ENCODE measurements around the gene ADNP2.

DNA sequence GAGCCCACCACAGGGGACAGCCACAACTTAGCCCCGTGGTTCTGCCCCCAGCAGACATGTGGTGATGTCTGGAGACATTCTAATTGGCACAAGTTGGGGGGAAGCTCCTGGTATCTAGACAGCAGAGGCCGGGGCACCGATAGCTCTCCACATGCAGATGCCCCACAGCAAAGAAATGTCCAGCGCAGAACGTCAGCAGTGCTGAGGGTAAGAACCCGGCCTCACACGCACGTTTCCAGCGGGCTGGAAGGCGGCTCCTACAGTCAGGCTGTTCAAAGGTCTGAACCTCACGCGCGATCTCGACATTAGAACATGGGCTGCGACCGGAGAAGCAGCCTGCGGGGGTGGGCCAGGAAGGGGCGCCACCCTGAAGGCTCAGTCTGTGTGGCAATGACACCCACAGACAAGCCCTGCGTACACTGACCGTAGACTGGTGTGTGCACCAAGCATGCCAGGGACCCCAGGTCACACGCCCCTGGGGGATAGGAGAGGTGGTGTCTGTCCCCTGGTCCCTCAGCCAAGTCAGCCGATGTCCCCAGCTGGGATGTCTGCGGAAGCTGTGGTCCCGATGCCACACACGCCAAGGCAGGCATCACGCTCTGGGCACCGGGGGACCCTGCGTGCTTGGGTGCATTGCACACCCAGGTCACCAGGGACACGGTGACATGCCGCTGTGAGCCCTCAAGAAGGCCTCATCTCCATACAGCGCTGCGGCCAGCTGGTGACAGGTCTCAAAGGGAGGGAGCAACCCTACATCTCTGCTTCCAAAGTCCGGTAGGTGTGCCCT, 71.9 kb downstream of the ADNP2 start:
- TF ChIP-seq POLR2AphosphoS5 (IDR thresholded peaks at IDR 0.05) (no peak), POLR2A (IDR thresholded peaks at IDR 0.05) (no peak)
- TF ChIP-seq, protein P1, sequence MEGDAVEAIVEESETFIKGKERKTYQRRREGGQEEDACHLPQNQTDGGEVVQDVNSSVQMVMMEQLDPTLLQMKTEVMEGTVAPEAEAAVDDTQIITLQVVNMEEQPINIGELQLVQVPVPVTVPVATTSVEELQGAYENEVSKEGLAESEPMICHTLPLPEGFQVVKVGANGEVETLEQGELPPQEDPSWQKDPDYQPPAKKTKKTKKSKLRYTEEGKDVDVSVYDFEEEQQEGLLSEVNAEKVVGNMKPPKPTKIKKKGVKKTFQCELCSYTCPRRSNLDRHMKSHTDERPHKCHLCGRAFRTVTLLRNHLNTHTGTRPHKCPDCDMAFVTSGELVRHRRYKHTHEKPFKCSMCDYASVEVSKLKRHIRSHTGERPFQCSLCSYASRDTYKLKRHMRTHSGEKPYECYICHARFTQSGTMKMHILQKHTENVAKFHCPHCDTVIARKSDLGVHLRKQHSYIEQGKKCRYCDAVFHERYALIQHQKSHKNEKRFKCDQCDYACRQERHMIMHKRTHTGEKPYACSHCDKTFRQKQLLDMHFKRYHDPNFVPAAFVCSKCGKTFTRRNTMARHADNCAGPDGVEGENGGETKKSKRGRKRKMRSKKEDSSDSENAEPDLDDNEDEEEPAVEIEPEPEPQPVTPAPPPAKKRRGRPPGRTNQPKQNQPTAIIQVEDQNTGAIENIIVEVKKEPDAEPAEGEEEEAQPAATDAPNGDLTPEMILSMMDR (IDR thresholded peaks at IDR 0.05), result no peak
